H4 (cell line): ENCODE results near the gene KLHL35. TPM values are rescaled to one million over a fixed set of nuclear protein-coding genes. Genes with fewer than 3 reads are reported as not detected.

Experiments
- DNase-seq: peaks from one replicate; pipeline ENCODE4 v3.0.0-alpha.2; 2015; ENCODE audit warnings: low spot score
- total RNA-seq: library from RNA; depleted of rRNA; stranded (reverse); fragments of >200 nt; shearing (Covaris generic); gene quantifications from 2 replicates; pipeline ENCODE4 v1.2.3, GENCODE V29; 2014

The KLHL35 gene
- total RNA-seq, 1 experiment from 2014 or later = not detected

- no peak for DNase-seq
Observed at GRCh38 chr11:75440960-75441803, 8.2 kb upstream of the KLHL35 start.

DNA sequence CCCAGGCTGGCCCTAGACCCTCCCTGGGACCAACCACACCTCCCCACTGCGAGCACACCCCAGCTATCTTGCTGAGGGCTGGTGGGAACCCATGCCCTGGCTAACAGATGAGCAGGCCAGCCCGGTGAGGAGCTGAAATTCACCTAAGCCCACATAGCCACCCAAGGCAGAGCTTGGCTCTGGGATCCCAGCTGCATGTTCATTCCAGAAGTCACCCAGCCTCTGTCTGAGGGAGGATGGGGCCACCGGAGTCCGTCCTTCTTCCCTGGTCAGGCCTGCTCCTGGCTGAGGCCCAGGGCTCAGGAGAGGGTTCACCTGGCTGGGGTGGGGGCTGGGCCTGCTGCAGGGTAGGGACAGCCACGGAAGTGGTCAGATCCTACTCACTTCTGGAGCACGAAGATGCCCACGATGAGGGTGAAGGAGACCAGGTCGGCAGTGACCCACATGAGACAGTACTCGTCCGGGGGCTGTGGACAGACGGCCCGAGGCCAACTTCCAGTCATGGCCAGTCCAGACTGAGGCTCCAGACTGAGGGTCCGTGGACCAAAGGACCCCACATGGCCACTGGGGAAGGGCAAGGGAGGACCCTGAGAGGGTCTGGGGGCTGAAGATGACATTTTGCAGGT lies 6.6 kb upstream of the KLHL35 start:
- no peak for DNase-seq

GRCh38 chr11:75439026-75439425 lies 6.0 kb upstream of the KLHL35 start:
- DNase-seq = no peak

DNA sequence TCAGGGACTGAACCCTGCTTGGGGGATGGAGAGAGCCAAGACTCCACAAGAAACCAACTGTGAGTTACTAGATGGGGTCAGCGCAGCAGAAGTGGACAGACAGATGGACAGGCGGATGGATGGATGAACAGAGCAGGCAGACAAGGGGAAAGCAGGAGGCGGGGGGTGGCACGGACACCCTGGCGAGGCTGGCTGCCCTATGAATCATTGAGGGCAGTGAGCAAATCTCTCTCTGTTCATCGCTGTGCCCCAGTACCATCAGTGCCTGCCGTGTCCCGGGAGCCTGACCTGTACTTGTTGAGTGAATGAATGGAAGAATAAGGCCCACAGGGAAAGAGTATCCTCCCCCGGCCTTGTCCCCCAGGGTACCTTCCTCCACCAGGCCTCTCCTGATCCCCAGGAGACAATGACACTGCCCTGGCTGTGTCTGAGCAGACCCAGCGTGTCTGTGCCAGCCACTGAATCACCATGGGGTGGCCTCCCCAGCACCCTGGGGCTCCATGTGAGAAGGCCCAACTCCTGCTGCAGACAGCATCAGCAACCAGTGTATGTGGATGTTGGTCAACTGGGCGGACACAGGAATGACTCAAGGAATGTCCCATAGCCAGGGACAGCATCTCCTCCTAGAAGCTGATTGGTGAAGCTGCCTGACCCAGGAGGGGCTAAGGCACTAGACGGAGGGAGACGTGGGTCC lies 5.1 kb upstream of the KLHL35 start:
- DNase-seq = no peak

DNA sequence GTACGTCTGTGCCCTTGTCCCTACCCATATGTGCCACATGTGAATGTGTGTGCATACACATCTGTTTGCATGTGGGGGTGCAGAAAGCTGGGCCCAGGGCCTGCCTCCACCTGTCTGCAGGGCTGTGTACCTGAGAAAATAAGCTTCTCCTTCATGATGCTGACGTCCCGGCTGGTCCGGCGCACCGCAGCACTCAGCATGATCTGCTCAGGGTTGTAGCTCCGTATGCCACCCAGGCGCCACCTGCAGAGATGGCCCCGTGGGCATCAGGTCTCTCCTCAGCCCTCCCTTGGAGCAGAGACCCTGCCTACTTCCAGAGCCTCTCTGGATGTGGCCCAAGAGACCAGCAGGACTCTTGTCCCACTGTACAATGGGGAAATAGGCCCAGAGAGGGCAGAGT lies 3.8 kb upstream of the KLHL35 start:
- DNase-seq = no peak

DNA sequence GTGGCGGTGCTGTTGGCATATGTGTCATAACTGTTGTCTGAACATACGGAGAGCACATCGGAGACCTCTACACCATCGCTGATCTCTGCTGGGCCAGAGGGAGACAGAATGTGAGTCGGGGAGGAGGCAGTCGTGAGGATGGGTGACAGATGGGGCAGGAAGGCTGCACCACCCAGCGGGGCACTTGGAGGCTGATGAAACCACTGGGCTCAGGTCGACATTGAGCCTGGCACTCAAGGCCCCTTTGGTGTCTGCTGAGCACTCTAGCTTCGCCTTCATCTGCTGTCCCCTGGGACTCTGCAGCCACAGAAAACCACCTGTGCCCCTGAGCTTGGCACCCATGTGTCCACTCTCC lies 2.5 kb upstream of the KLHL35 start:
- DNase-seq = no peak

- no peak for DNase-seq
Observed at GRCh38 chr11:75434886-75435570, 2.0 kb upstream of the KLHL35 start.

- no peak for DNase-seq
Observed at GRCh38 chr11:75434051-75434450, 1.0 kb upstream of the KLHL35 start.

GRCh38 chr11:75433443-75433842 lies 440 bp upstream of the KLHL35 start:
- no peak for DNase-seq

DNA sequence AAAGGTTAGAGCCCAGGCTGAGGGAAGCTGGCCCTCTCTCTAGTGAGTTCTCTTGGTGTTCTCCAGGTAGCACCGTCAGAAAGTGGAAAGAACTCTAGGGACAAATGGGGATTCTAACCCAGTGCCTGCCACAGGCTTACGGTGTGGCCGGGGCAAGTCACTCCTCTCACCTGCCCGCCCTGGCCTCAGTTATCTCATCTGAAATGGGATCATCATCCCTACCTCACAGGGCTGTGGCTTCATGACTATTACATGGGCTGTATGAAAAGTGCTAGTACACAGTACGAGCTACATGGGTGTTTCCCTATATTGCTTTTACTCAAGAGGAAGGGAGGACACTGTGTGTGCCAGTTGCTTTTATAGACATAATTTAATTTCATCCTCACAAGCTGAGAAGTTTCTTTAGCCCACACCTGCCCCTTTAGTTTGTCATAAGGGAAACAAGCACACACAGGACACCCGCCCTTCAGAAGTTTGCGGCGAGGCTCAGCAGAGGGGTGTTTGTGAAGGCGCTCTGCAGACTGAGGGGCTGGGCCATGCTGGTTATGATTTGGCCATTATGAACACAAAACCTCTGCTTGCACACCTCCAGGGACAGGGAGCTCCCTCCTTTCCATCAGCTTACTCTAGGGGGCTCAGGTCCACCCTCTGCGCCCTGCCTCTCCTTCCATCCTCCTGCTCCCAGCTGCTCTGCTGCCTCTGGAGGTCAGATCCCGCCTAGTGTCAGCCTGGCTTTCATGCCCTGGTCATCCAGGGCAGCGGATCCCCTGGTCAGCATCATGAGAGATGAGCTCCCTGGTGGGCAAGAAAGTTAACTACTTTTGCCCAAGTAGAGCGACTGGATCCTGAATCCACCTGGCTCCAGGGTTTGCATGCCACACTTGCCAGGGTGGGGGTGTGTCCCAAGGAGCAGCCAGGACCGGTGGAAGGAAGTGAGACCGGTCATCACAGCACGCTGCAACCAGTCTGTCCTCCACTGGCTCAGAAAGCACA lies 1.2 kb downstream of the KLHL35 start:
- DNase-seq = no peak

- DNase-seq = no peak
Observed at GRCh38 chr11:75430714-75431532, 2.1 kb downstream of the KLHL35 start.

DNA sequence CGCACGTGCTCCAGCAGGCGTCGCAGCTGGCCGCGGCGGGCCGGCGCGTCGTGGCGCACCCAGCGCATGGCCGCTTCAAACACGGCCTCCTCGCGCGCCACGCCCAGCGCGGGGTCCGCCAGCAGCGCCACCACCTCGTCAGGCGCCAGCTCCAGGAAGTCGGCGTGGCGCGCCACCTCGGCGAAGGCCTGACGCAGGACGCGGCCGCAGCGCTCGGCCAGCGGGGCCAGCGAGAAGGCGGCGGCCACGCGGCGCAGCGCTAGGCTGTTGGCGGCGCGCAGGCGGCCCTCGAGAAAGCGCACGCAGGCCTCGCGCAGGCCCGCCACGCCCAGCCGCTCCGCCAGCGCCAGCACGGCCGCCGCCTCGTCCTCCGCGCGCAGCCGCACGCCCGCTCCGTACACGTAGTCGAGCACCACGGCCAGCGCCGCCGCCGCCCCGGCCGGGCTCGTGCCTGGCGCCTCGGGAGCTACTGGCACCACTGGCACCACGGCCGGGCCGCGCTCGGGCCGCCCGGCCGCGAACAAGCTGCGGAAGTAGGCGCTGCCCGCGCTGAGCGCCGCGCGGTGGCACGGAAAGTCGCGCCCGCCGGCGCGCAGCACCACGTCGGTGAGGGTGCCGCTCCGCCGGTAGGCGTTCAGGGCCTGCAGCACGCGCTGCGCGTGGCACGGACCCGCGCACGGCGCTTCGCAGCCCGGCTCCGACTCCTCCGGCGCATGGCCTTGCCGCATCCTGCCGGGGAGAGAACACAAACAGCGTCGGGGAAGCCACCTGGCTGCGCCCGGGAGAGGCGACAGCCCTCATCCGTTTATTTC lies 2.9 kb downstream of the KLHL35 start:
- no peak for DNase-seq

DNA sequence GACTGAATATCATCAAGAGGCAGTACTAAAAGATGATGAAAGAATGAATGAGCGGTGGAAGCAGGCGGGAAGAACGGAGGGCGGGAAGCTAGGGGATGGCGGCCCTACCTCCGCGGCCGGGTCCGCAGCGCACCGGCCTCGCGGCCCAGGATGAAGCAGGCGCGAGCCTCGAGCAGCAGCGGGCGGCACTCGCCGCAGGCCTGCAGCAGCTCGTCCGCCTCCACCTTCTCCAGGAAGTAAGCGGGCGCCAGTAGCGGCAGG lies 3.4 kb downstream of the KLHL35 start:
- no peak for DNase-seq

DNA sequence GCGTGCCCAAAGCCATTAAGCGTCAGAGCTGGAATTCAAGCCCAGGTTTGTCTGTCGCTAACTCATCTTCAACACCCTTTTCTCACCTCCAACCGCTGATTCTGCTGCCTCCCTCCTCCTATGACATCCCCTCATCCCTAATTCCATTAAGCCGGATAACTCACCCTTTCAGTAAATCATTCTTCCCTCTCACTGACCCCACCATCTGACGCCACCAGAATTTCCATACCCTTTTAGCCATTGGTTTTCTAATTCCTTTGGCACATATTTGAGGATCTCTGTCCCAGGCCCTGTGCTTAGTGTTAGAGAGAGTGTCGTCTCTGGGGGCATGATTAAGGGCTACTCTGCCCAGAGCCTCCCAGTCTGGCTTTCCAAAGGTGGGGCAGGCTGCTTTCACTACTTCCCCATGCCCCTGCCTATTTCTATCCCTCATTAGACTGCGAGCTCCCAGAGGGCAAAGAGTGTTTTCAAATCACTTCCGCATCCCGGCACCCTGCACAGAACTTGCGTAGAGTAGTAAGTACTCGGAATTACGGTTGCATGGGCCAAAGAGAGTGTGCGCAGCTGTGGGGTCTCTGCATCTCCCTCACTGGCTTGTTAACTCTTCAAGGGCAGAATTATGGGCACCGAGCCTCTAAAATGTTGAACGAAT lies 3.9 kb downstream of the KLHL35 start:
- DNase-seq = no peak

DNA sequence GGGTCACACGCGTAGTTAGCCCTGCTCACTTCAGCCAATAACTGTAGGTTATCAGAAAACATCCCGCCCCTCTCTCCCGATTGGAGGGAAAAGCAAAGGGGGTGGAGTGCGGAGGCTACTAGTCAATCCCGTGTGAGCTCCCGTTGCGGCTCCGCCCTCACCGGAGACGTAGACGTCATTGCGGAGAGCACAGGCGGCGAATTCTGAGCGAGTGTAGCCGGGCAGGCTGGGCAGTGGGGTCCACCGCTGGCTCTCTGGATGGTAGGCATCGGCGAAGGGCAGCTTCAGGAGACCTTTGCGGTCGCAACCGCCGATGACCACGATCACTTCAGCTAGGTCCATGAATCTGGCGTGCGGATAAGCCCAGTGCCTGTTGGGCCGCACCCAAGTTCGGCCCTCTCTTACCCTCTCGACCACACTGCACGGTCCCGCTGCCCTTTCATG lies 4.7 kb downstream of the KLHL35 start:
- no peak for DNase-seq

DNA sequence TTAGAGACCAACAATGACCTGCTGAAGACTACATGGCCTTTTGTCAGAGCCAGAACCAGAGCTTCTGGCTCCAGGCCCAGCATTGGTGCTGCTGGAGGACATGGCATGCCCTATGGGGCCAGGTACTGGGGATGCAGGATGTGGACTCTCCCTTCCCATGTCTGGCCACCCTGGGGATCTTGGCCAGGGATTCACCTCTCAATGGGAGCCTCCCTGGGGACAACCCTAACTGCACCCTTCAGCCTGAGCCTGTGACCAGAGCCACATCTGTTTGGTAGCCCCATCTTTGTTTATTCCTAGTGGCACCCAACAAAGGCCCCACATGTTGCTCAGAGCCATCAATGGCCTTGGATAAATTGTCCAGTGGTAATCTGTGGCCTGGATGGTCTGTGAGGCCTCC lies 5.8 kb downstream of the KLHL35 start:
- DNase-seq = no peak

DNA sequence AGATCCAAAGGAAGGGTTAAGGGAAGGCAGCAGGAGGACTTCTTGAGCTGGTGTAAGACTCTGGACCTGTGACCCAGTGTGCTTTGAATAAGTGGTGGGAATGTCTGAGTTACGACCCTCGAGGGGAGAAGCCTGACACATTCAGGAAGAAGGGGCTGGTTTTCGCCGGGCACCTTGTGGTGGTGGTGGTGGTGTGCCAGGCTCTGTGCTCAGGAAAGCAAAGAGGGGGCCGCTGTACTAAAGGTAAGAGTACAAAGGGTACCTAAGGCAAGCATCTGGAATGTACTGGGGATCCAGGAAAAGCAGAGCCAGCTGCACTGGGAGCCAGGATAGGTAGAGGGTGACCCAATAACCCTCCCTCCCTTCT lies 6.3 kb downstream of the KLHL35 start:
- DNase-seq = no peak

DNA sequence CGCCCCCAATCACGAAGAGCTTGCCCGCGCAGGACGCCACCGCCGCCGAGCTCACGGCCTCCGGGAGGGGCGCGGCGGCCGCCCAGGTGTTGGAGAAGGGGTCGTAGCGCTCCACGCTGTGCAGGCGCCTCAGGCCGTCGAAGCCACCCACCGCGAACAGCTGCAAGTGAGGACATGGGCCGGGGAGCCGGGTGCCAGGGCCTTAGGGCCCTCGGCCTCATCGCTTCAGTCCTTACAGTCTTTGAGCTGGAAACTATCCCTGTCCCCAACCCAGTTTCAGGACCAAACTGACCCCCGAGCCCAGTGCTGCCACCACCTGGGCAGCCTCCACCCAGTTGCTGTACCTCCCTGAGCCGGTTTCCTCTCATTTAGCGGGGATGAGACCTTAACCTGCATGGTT lies 7.6 kb downstream of the KLHL35 start:
- no peak for DNase-seq

DNA sequence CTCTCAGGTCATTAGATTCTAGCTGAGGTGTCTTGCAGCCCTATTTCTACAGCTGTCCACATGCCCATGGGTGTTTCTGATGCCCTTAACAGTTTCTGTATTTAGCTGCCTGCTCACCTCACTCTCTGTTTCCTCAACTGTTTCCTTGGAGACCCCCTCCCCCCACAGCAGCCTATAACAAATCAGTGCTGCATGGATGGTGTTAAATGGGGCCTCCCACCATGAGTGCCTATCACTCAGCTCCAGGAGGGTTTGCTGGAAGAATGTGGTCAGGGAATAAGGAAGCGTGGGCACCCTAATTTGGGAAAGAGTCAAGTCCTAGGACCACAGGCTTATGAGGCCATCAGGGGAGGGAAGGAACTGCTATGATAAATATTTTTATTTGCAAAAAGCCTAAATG lies 8.6 kb downstream of the KLHL35 start:
- no peak for DNase-seq
